Esophagus muscularis mucosa (tissue), 4 donors: ENCODE data around the gene PTPN18.

ENCODE experiments used
- EP300 ChIP-seq: sonication (generic); formaldehyde crosslinking; IDR thresholded peaks from one replicate; pipeline ENCODE4 v1.6.1; 2017; ENCODE audit warnings: antibody characterized with exemption
- POLR2AphosphoS5 ChIP-seq, 2 donors: sonication (generic); formaldehyde crosslinking; IDR thresholded peaks; one replicate each; pipeline ENCODE4 v1.6.1; 2017; ENCODE audit warnings: antibody characterized with exemption in 2 of 2
- TF ChIP-seq, protein P1 (sequence below), 3 experiments: fragments of 200-600 bp in 2 of 3; fragments of 450-650 bp in 1 of 3; sonication (generic) in 2 of 3; IDR thresholded peaks; one replicate each; pipeline ENCODE4 v1.5.1; 2017 to 2019; ENCODE audit warnings: antibody characterized with exemption in 3 of 3, mild to moderate bottlenecking in 2 of 3, moderate library complexity in 1 of 3

DNA sequence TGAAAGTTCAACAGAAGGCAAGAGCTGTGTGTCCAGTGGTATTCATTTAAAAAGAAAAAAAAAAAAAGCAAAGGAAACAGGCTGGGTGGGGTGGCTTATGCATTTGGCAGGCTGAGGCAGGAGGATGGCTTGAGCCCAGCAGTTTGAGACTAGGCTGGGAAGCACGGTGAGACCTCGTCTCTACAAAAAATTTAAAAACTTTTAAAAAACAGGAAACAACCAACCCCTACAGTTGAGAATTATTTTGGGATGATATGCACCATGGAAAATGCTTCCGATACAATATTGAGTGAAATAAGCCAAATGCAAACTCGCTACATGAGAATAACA, 31.2 kb downstream of the PTPN18 start:
- TF ChIP-seq, protein P1, sequence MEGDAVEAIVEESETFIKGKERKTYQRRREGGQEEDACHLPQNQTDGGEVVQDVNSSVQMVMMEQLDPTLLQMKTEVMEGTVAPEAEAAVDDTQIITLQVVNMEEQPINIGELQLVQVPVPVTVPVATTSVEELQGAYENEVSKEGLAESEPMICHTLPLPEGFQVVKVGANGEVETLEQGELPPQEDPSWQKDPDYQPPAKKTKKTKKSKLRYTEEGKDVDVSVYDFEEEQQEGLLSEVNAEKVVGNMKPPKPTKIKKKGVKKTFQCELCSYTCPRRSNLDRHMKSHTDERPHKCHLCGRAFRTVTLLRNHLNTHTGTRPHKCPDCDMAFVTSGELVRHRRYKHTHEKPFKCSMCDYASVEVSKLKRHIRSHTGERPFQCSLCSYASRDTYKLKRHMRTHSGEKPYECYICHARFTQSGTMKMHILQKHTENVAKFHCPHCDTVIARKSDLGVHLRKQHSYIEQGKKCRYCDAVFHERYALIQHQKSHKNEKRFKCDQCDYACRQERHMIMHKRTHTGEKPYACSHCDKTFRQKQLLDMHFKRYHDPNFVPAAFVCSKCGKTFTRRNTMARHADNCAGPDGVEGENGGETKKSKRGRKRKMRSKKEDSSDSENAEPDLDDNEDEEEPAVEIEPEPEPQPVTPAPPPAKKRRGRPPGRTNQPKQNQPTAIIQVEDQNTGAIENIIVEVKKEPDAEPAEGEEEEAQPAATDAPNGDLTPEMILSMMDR (IDR thresholded peaks at IDR 0.05) = no peak
- TF ChIP-seq EP300 = no peak
- no peak for TF ChIP-seq POLR2AphosphoS5 (IDR thresholded peaks at IDR 0.05)
